D721Med (cell line): ENCODE results near the gene RALGAPA2.

Experiments used
- DNase-seq: peaks from one replicate; pipeline ENCODE4 v3.0.0; 2011; ENCODE audit warnings: low spot score; ENCODE audit not compliant: insufficient read length
- FAIRE-seq: peaks from 2 replicates; lab custom pipeline; 2011; peaks lifted over from hg19 to GRCh38; lab: Jason Lieb, UNC
- TF ChIP-seq, protein P1 (sequence below): IDR thresholded peaks from 2 replicates; pipeline ENCODE4 v1.5.1; 2012; ENCODE audit warnings: mild to moderate bottlenecking, control low read depth; ENCODE audit not compliant: insufficient read depth; ENCODE audit errors: missing control alignments

RALGAPA2 gene

DNA sequence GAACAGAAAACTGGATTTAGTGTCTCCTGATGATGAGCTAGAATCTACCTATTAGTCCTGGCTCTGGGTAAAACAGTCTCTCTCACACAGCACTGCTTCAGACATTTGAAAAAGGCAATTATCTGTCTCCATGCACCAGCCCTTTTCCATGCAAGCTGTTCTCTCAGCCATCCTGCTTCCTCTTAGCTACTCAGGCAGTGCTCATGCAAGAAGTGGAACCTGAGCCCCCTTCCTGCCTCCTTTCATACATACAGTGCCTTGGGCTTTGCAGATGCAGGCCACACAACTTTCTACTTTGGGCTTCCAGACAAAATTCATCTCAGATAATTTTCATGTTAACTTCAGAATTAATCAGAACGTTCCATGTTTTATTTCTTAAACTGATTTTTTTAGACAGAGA lies 151.3 kb downstream of the RALGAPA2 start:
- TF ChIP-seq, protein P1, sequence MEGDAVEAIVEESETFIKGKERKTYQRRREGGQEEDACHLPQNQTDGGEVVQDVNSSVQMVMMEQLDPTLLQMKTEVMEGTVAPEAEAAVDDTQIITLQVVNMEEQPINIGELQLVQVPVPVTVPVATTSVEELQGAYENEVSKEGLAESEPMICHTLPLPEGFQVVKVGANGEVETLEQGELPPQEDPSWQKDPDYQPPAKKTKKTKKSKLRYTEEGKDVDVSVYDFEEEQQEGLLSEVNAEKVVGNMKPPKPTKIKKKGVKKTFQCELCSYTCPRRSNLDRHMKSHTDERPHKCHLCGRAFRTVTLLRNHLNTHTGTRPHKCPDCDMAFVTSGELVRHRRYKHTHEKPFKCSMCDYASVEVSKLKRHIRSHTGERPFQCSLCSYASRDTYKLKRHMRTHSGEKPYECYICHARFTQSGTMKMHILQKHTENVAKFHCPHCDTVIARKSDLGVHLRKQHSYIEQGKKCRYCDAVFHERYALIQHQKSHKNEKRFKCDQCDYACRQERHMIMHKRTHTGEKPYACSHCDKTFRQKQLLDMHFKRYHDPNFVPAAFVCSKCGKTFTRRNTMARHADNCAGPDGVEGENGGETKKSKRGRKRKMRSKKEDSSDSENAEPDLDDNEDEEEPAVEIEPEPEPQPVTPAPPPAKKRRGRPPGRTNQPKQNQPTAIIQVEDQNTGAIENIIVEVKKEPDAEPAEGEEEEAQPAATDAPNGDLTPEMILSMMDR = no peak
- FAIRE-seq (no peak), DNase-seq (no peak)

DNA sequence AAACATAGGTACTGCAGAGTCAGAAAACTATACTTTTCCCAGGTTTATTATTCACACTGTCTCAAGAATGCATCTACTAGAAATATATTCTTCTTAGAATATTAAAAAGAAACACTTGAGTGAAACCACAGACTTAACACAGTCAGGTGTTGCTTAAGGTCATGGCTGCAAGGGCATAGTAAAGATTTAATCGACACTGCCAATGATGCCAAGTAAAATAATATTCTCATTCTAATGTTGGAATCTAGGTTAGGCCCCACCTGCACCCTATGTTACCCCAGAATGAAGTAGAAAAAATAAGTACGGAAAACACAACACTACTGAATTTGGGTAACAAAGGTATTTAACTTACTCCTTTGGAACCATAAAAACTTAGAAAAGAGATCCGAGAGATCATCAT lies 155.0 kb downstream of the RALGAPA2 start:
- DNase-seq = no peak
- no peak for FAIRE-seq
- TF ChIP-seq, protein P1 = no peak

DNA sequence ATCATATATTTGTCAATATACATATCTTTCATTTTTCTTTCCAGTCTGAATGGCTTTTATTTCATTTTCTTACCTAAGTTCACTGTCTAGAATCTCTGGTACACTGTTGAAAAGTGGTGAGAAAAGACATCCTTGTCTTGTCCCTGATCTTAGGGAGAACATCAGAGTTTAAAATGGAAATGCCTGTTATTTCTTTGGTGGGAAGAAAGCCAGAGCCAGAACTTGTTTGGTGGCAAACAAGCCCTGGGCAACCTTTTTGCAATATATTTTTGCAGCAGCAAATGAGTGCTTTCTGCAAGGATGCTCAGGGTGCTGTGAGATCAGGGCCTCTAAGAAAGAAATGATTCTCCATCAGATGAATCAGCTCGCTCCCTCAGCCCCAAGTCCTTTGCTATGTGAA lies 156.6 kb downstream of the RALGAPA2 start:
- TF ChIP-seq, protein P1 = no peak
- FAIRE-seq (no peak), DNase-seq (no peak)

DNA sequence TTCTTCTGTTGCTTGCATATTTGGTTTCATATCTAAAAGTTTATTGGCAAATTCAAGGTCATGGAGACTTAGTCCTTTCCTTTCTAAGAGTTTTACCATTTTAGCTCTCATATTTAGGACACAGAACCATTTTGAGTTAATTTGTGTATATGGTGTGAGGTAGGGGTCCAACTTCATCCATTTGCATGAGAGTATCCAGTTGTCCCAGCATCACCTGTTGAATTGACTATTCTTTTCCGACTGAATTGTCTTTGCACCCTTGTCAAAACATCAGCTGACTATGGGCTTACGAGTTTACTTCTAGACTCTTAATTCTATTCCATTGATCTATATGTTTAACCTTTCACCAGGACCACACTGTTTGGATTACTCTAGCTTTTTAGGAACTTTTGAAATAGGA lies 157.5 kb downstream of the RALGAPA2 start:
- FAIRE-seq (no peak), DNase-seq (no peak)
- TF ChIP-seq, protein P1 = no peak

- FAIRE-seq (no peak), DNase-seq (no peak)
- TF ChIP-seq, protein P1 = no peak
Measured at GRCh38 chr20:20553541-20553940, 158.9 kb downstream of the RALGAPA2 start.

- TF ChIP-seq, protein P1 = no peak
- no peak for DNase-seq
- FAIRE-seq = no peak
Measured at GRCh38 chr20:20552076-20552475, 160.4 kb downstream of the RALGAPA2 start.

DNA sequence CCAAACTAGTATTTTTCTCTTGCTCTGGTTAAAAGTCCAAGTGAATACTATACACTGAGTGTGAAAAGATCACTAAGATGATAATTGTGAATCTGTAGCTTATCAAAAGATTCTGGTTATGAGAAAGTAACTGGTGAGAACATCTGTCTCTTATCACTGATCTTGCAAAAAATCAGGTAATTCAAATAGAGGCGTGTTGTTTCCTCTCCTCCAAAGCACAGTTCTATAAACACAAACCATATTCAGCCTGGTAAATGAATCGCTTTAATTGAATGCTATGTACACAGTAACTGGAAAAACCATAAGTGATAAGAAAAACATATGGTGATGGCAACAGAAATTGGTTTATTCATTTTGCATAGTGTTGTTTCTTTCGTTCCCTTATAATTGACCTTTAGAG lies 161.0 kb downstream of the RALGAPA2 start:
- FAIRE-seq (no peak), DNase-seq (no peak)
- TF ChIP-seq, protein P1 = no peak
